K562 (cell line): ENCODE results near the gene SRGAP2C. TPM values are rescaled to one million over a fixed set of nuclear protein-coding genes. Genes with fewer than 3 reads are reported as not detected.
"Not testable (repeated sequence)": the region's sequence is repeated elsewhere in the genome, so short reads cannot be mapped to it uniquely, and the experiment has no call there.

Experiments
- ATAC-seq: fragments of 200-7000 bp; cut with Tn5 transposase; 3 replicates; pipeline ENCODE4 v1.9.1; 2020; ENCODE audit warnings: moderate library complexity
- BruUV-seq: library from RNA; stranded (reverse); fragments of 400-500 nt; replicated peaks from 2 replicates; lab custom pipeline; 2021; lab: Mats Ljungman, UMichigan
- CTCF ChIA-PET: fragments of 300-600 bp; formaldehyde crosslinking; extraction: SDS; loops from one replicate; lab custom pipeline; 2021; ENCODE audit warnings: low intra/inter-chr PET ratio; lab: Yijun Ruan, JAX
- POLR2A ChIA-PET: fragments of 300-600, 350-650 bp; sonication (Branson Sonifier 250); formaldehyde crosslinking; extraction: SDS; loops from one replicate; lab custom pipeline; 2021; ENCODE audit warnings: antibody characterized with exemption, inconsistent platforms; lab: Yijun Ruan, JAX
- DNase-seq, 4 experiments: peaks; one replicate each; pipeline versions ENCODE4 v3.0.0 to v3.0.0-alpha.2; 2011 to 2018; ENCODE audit warnings: low spot score in 3 of 4, mixed read lengths in 3 of 4; ENCODE audit errors: extremely low read depth in 1 of 4
- FAIRE-seq: peaks from 2 replicates; lab custom pipeline; 2011; peaks lifted over from hg19 to GRCh38; lab: Jason Lieb, UNC
- H2AFZ ChIP-seq: 2 replicates; pipeline ENCODE4 v1.6.0; 2011; ENCODE audit warnings: low read depth, low read length, control low read depth, inconsistent platforms
- H3K27ac ChIP-seq: fragments of 200-600 bp; 3 replicates; pipeline ENCODE4 v1.8.0; 2011; ENCODE audit warnings: low read depth, mild to moderate bottlenecking, control low read depth, inconsistent platforms, low read length, moderate library complexity, mixed read lengths; ENCODE audit errors: extremely low read depth
- H3K27me3 ChIP-seq, 2 experiments: fragments of 300-600 bp in 1 of 2; 2 replicates in 1 of 2; 3 replicates in 1 of 2; pipeline versions ENCODE4 v1.6.0 to v1.8.0; 2011; ENCODE audit warnings: inconsistent platforms in 2 of 2, low read length in 2 of 2, mild to moderate bottlenecking in 1 of 2, mixed read lengths in 1 of 2, moderate library complexity in 1 of 2; ENCODE audit not compliant: control insufficient read depth in 2 of 2, insufficient read depth in 2 of 2
- H3K36me3 ChIP-seq: fragments of 300-600 bp; 3 replicates; pipeline ENCODE4 v1.8.0; 2011; ENCODE audit warnings: mild to moderate bottlenecking, low read length, inconsistent platforms; ENCODE audit not compliant: control insufficient read depth, insufficient read depth
- H3K4me1 ChIP-seq, 2 experiments: fragments of 200-600 bp in 1 of 2; replicated peaks in 1 of 2; 2 replicates in 1 of 2; 3 replicates in 1 of 2; pipeline versions ENCODE4 v1.5.1 to v1.8.0; 2011; ENCODE audit warnings: inconsistent platforms in 2 of 2, low read length in 2 of 2, mild to moderate bottlenecking in 1 of 2, mixed read lengths in 1 of 2, moderate library complexity in 1 of 2; ENCODE audit not compliant: control insufficient read depth in 2 of 2, insufficient read depth in 2 of 2
- H3K4me2 ChIP-seq: 2 replicates; pipeline ENCODE4 v1.6.1; 2011; ENCODE audit warnings: low read length, control low read depth, inconsistent platforms, mixed read lengths; ENCODE audit not compliant: insufficient read depth
- H3K4me3 ChIP-seq: fragments of 200-600 bp; sonication (generic), shearing (Covaris generic); 2 replicates; pipeline ENCODE4 v1.5.1; 2016; ENCODE audit warnings: control low read depth, inconsistent platforms
- H3K79me2 ChIP-seq: fragments of 200-600 bp; 3 replicates; pipeline ENCODE4 v1.8.0; 2011; ENCODE audit warnings: low read length, inconsistent platforms; ENCODE audit not compliant: control insufficient read depth, insufficient read depth
- H3K9ac ChIP-seq, 2 experiments: 2 replicates each; pipeline versions ENCODE4 v1.6.0 to v1.6.1; 2011; ENCODE audit warnings: low read depth in 2 of 2, low read length in 2 of 2, control low read depth in 1 of 2, inconsistent platforms in 1 of 2, mild to moderate bottlenecking in 1 of 2, mixed read lengths in 1 of 2; ENCODE audit not compliant: insufficient read depth in 1 of 2
- H3K9me1 ChIP-seq: one replicate; pipeline ENCODE4 v1.6.0; 2011; ENCODE audit warnings: inconsistent platforms, mild to moderate bottlenecking, low read length, moderate library complexity; ENCODE audit not compliant: control insufficient read depth, insufficient read depth
- H3K9me3 ChIP-seq: replicated peaks from 2 replicates; pipeline ENCODE4 v1.5.1; 2011; ENCODE audit warnings: low read depth, low read length, inconsistent platforms; ENCODE audit not compliant: control insufficient read depth, insufficient read depth
- H4K20me1 ChIP-seq: replicated peaks from 2 replicates; pipeline ENCODE4 v1.6.1; 2011; ENCODE audit warnings: low read length, inconsistent platforms, mixed read lengths; ENCODE audit not compliant: control insufficient read depth, insufficient read depth
- C11orf30 ChIP-seq: fragments of 450-650 bp; IDR thresholded peaks from 2 replicates; pipeline ENCODE4 v1.6.1; 2016; ENCODE audit warnings: low read depth, mild to moderate bottlenecking
- MAFF ChIP-seq: IDR thresholded peaks from 2 replicates; pipeline ENCODE4 v1.6.1; 2012; ENCODE audit warnings: low read length, improper control_type of control experiment
- MAFK ChIP-seq: IDR thresholded peaks from 2 replicates; pipeline ENCODE4 v1.6.1; 2011; ENCODE audit warnings: low read length, improper control_type of control experiment
- ZNF316 ChIP-seq: fragments of 450-650 bp; IDR thresholded peaks from 2 replicates; pipeline ENCODE4 v1.6.1; 2016
- WGBS: fragments of 100-300 bp; shearing (Covaris generic); methylation state at CpG from one replicate; pipeline ENCODE4 v1.1.6; 2016; ENCODE audit warnings: low coverage, mixed read lengths; ENCODE audit not compliant: insufficient coverage; ENCODE audit errors: missing lambda C conversion rate; 5-methylcytosine and 5-hydroxymethylcytosine counted together
- in situ Hi-C: fragments of 300-500 bp; cut with MboI; formaldehyde crosslinking; loops from 4 replicates; pipeline ENCODE4 v1.15.0; 2018; ENCODE audit warnings: inconsistent platforms, mixed read lengths
- intact Hi-C: fragments of 100-400 bp; cut with micrococcal nuclease; formaldehyde crosslinking; loops from 2 replicates; pipeline ENCODE4 v1.14.2; 2022
- polyA plus RNA-seq, 8 experiments: library from polyadenylated mRNA; depleted of rRNA in 4 of 8; stranded (reverse) in 5 of 8; unstranded in 3 of 8; fragments of >200 nt; fragmentation: Nextera tagmentation in 2 of 8; fragmentation: Illumina TruSeq in 1 of 8; extraction: Ambion mirVana in 2 of 8; extraction: Trizol in 1 of 8; gene quantifications; 2 replicates each; pipeline versions ENCODE4 v1.2.1 to v1.2.3, GENCODE V29; 2011 to 2014; ENCODE audit warnings: inconsistent platforms in 1 of 8, missing spikeins in 1 of 8
- total RNA-seq, 7 experiments: library from RNA; depleted of rRNA in 6 of 7; stranded (reverse); fragments of >200 nt in 6 of 7; fragmentation: Illumina TruSeq in 2 of 7; extraction: Trizol in 2 of 7; gene quantifications; 2 replicates each; pipeline versions ENCODE4 v1.2.1 to v1.2.3, GENCODE V29; 2011 to 2021; ENCODE audit warnings: low replicate concordance in 1 of 7

The SRGAP2C gene
- total and polyA plus RNA-seq, 9 of the 15 experiments (the other 6 are each of a cell fraction or from before 2014, with no cell fraction given), result 5.0 to 21.1 (median 7.7) TPM

DNA sequence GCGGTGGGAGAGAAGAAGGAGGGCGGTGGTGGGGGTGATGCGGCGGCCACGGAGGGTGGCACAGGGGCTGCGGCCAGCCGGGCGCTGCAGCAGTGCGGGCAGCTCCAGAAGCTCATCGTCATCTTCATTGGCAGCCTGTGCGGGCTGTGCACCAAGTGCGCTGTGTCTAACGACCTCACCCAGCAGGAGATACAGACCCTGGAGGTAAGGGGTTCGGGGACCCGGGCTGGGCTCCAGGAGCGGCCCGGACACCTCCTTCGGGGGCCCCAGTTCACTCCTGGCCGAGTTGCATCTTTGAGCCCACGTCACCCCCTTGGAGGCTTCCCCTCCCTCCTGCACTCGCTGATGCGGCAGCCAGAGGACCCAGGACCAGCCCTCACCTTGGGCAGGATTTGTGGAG, 212.3 kb downstream of the SRGAP2C start:
- BruUV-seq, H3K27ac ChIP-seq, POLR2A ChIA-PET, DNase-seq, H3K9me1 ChIP-seq, CTCF ChIA-PET, H3K79me2 ChIP-seq, H4K20me1 ChIP-seq, H3K36me3 ChIP-seq, H3K9me3 ChIP-seq, in situ Hi-C loops, H3K9ac ChIP-seq, H3K27me3 ChIP-seq, FAIRE-seq, H2AFZ ChIP-seq, ATAC-seq, H3K4me1 ChIP-seq, H3K4me2 ChIP-seq, intact Hi-C loops: not testable (repeated sequence)
- 76% methylated on average over 5 of the region's 22 CpGs for WGBS
- H3K4me3 ChIP-seq, result peak overlapping the region; percentile 53; the same call in 1 of the 2 replicates

DNA sequence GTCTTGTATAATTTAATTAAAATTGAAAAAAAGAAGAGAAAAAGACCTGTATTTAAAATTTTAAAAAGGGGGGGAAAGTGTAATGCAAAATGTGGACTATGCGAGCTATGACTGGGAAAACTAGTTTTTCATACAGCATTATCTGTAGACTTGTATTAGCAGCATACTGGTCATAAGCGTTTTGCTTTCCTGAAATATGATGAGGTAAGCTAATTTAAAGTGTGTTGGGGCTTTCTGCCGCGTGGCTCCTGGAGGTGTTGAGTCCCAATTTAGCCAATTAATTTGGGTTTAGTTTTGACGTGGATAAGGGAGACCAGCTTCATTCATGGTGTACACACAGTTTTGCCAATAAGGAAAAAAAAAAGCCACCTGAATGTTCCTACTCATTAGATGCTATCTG, 214.4 kb downstream of the SRGAP2C start:
- not testable (repeated sequence) for H3K4me3 ChIP-seq
- TF ChIP-seq MAFF, result peak; percentile 36; the same call in 1 of the 2 replicates
- TF ChIP-seq C11orf30, result peak; percentile 41; the same call in 1 of the 2 replicates
- peak; percentile 75 for TF ChIP-seq ZNF316
- peak; percentile 42; the same call in 1 of the 2 replicates for TF ChIP-seq MAFK
- TF ChIP-seq, all 486 proteins: peak for 4; not testable (repeated sequence) for 482
- intact Hi-C loops, H3K36me3 ChIP-seq, H3K9ac ChIP-seq, H3K79me2 ChIP-seq, DNase-seq, BruUV-seq, CTCF ChIA-PET, H2AFZ ChIP-seq, H4K20me1 ChIP-seq, H3K27ac ChIP-seq, H3K4me1 ChIP-seq, ATAC-seq, H3K9me1 ChIP-seq, POLR2A ChIA-PET, H3K27me3 ChIP-seq, H3K9me3 ChIP-seq, in situ Hi-C loops, H3K4me2 ChIP-seq, FAIRE-seq: not testable (repeated sequence)
- 74% methylated on average over 5 of the region's 5 CpGs for WGBS
